Fibroblast of the conjunctiva (primary cell): Measurements from ENCODE around the gene COLGALT1.

ENCODE experiments used
- DNase-seq: peaks from one replicate; pipeline ENCODE4 v3.0.0-alpha.2; 2010; ENCODE audit warnings: low read depth

The COLGALT1 gene

DNA sequence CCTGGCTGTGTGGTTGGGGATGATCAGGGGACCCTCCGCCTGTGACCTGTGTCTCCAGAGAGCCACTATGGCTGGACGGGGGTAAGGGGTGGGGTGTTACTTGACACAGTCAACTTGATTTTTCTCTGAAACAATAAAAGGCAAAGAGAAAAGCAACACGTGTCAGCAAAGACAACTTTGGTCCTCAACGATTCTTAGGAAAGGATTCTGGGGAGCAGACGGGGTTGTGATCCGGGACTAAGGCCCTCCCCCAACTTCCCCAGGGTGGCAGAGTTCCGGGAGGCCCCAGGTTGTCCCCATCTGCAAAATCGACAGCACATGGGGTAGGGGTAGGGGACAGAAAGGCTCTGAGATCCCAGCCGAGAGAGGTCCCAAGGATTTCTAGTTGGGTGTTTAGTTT lies 46.2 kb downstream of the COLGALT1 start:
- DNase-seq, result no peak

GRCh38 chr19:17602217-17602616 lies 46.8 kb downstream of the COLGALT1 start:
- DNase-seq, result no peak

DNA sequence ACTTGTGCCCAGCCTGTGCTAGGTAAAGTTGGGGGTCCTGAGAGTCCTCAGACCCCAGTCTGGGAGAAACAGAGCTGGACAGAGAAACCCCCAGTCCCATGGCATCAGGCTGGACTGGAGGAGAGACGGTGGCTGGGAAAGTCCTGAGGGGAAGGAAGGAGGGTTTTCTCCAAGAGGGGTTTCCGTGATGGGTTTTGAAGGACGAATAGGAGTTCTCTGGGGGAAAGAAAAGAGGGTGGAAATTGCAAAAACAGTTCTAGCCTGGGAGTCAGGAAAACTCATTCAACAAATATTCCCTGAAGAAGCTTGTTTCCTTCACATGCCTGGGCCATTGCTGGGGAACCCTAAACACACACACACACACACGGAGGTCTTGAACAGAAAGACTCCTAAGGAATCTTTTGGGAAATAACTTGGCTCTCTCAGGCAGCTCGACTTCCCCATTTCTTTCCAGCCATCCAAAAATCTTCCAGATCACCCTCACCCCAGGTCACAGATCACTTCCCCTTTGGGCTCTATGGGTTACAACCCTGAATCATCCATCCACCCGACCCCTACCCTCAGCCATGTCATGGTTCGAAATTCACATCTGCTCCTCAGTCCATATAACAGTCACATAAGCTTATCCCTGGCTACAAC lies 47.5 kb downstream of the COLGALT1 start:
- DNase-seq, result no peak

DNA sequence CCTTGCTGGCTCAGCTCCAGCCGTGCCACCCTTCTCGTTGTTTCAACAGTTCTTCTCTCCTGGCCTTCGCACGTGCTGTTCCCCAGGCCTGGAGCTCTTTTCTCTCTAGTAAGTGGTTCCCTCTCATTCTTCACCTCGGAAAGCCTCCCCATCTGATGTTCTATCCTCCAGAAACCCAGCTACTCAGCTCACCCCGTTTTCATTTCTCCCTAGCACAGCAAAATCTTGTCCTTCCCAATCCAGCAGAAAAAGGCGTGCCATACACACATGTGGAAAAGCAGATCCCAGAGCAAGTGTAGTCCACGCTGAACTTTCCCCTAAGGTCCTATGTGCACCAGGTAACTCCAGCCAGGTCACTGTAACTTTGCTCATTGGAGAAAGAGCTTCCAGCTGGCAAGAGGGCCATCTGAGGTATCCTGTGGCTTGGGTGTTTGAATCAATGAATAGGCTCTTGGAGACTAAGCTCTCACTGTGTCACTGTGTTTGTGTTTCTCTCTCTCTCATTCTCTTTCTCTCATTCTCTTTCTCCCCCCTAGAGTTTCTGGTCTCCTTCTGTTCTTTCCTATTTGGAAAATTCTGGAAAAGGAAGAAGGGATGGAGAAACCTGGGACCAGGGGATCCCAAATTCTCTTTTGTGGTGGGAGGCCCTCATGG lies 49.0 kb downstream of the COLGALT1 start:
- DNase-seq, result no peak

GRCh38 chr19:17605117-17605516 lies 49.7 kb downstream of the COLGALT1 start:
- no peak for DNase-seq

GRCh38 chr19:17605761-17606589 lies 50.5 kb downstream of the COLGALT1 start:
- peak; percentile 42 for DNase-seq

- DNase-seq, result no peak
These were observed 51.2 kb downstream of the COLGALT1 start for GRCh38 chr19:17606590-17607185.

- DNase-seq, result no peak
These were observed 52.5 kb downstream of the COLGALT1 start for GRCh38 chr19:17607936-17608335.

DNA sequence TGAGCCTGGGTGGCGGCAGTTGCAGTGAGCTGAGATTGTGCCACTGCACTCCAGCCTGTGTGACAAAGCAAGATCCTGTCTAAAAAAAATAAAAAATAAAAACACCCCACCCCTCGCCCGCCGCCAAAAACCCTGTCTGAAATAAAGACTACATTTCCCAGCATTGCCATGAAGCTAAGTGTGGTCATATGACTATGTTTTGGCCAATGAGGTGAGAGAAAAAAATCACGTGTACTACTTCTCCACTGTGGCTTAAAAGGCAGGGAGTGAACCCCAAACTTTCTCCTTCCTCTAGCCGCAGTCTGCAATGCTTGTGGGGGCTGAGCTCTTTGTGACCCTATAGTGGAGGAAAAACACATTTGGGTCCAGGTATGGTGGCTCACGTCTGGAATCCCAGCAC lies 54.9 kb downstream of the COLGALT1 start:
- no peak for DNase-seq

- DNase-seq, result no peak
These were observed 56.2 kb downstream of the COLGALT1 start for GRCh38 chr19:17611462-17612244.

DNA sequence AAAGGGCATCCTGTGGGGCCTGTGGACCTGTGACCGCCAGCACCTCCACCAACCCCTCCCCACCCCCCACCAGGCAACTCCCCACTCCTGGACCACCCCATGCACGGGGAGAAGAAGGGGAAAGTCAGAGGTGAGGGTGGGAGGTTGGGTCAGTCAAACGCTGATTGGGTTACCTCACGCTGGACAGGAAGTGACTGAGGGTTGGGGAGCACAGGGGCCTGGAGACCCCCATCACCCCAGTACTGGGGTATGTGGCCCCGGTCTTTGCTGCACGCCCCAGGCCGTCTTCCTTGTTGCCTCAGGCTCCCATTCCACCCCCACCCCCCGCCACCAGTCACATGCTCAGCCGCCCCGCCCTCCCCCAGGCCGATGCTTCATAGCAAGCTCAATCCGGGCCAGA lies 59.0 kb downstream of the COLGALT1 start:
- DNase-seq, result no peak

DNA sequence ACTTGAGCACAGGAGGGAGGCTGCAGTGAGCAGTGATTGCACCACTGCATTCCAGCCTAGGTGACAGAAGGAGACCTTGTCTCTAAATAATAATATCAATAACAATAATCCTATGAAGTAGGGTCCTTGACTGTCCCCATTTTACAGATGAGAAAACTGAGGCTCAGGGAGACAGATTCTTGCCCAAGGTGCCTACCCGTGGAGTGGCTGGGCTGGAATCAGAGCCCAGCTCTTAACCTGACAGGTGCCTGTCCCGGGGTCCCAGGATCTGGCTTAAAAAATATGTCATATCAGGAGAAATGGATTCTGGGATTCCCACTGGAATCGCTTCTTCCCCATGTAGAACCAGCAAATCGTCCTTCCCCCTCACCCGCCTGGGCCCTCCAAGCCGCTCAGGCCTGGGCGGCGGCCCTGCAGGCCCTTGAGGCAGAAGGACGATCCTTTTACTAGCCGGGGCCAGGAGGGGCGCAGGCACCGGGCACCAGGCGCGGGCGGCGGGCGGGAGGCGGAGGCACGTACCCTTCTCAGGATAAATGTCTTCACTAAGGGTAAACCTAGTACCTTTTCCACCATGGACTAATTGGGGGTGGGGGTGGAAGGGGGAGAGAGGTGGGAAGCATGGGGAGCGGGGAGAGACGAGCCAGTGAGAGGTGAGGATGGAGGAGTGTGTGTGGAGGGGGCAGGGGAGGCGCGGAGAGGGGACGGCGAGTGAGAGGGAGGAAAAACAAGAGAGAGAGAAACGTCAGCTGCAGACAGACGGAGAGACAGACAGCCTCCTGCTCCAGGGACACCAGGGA lies 60.6 kb downstream of the COLGALT1 start:
- no peak for DNase-seq

DNA sequence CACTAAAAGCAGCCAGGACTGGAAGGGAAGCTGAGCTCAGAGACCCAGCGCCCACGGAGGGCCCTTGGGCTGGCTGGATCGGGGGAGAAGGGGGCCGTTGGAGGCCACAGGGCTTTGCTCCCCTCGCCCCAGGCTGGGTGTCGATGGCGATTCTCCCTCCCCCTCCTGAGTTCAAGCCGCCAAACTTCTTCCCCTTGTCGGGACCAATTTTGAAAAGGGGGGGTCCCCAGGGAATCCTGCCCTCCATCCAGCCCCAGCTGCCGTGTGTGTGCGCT lies 61.2 kb downstream of the COLGALT1 start:
- no peak for DNase-seq

DNA sequence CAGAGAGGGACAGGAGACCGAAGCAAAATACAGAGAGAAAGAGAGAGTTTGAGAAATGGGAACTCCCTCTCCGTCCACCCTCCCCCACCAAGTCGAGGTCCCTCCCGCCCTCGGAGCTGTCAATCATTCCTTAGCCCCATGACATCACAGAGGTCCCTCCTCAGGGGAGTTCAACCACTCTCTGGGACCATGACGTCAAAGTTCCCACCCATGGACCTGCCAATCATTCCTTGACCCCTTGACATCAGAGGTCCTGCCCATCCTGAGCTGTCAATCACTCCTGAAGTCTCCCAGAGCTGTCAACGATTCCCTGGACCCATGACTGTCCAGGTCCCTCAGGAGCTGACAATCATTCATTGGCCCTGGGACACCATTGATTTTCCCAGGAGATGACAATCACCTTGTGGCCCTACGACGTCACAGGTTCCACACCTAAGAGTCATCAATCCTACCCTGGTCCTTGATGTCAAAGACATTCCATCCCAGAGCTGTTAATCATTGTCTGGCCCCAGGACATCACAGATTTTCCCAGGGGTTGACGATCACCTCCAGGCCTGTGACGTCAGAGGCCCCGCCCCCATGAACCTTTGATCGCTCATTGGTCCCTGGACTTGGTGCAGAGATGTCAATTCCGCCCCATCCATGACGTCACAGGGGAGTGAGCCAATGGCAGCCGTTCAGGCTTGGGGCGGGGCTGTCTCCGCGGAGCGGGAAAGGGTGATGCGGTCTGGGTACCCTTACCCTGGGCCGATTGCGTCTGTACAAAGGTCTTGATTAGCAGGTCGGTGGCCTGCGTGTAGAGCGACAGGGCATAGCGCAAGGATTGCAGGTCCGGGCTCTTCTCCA lies 61.7 kb downstream of the COLGALT1 start:
- DNase-seq, result no peak

DNA sequence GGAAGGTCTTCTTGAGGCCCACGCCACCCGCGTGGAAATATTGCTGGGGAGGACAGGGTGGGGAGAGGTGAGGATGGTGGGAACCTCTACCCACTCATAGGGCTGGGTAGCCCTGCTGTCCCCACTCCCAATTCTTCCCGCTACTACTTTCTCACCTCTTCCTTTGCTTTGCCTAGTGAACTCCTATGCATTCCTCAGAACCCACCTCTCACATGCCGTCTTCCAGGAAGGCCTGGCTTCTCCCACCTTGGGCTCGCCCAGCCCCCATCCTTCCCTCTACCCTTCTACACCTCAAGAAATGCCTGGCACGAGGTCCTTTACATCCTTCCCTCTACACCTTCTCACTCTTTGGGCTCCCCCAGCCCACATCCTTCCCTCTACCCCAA lies 62.4 kb downstream of the COLGALT1 start:
- DNase-seq, result no peak

DNA sequence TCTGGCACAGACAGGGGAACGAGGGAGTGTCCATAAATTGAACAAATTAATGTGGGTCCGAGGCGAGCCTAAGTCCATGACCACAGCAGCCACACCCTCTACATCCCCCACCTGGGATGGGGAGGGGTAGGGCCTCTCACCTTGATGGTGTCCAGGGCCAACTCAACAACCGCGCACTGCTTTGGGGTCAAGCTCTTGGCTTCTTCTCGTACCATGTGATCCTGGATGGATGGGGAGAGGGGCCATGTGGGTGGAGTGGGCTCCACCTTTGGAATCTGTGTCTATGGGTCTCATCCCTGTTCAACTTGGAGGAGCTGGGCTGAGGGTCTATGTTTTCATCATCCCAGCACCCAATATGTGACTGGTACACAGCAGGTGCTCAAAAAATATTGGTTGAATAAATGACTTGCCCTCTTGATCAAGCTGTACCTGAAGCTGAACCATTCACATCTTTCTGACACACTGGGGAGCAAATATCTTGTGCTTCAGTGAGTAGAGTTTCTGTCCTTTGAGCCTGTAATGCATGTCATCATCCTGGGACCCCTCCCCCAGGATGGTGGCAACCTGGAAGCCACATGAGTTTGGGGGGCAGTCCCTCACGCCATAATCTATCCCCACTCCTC lies 62.9 kb downstream of the COLGALT1 start:
- DNase-seq, result no peak

DNA sequence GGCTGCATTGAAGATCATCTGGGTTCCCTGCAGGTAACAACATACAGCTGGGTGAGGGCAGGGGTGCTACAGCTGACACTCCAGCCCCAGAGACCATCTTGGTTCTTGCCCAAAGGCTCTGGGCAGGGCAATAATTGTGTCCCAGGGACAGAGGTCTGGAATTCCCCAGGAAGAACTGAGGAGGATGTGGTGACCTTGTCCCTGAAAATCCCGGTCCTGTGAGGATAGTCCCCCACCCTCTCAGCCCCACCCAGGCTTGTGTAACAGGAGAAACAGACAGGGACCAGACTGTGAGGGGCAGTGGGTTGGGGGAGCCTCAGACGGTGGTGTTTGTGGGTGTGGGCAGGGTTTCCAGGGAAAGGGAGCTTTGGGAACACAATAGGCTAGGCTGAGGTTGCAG lies 63.5 kb downstream of the COLGALT1 start:
- no peak for DNase-seq

DNA sequence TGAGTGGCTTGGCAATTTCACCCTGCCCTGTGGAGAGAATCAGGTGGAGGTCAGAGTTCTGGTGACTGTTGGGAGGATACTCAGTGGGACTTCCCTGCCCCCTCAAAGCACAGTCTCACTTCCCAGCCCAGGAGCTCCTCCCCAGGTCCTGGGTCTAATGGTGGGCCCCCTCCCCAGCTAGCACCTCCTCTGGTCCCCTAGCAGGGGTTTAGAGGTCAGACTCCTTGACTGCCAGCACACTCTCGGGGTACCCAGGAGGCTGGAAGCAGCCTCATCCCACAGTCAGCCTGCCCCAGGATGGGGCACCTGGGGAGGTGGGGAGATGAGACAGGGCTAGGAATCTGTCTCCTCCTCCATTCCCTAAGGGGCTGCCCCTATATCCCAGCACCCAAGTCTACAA lies 65.2 kb downstream of the COLGALT1 start:
- DNase-seq, result no peak

GRCh38 chr19:17623224-17623935 lies 67.9 kb downstream of the COLGALT1 start:
- no peak for DNase-seq
